SK-N-MC (cell line): ENCODE data around the gene CAMKMT.

Experiments used
- EZH2 ChIP-seq: fragments of 200-600 bp; sonication (generic); IDR thresholded peaks from one replicate; pipeline ENCODE4 v1.6.1; 2017; ENCODE audit warnings: antibody characterized with exemption
- FOXP2 ChIP-seq: optimal IDR thresholded peaks from 2 replicates; pipeline ENCODE3; 2011; ENCODE audit warnings: mild to moderate bottlenecking, moderate library complexity; ENCODE audit not compliant: insufficient read depth; ENCODE audit errors: extremely low read length, control extremely low read depth
- POLR2AphosphoS5 ChIP-seq: IDR thresholded peaks from 2 replicates; pipeline ENCODE4 v1.6.1; 2012; ENCODE audit warnings: mild to moderate bottlenecking, low read depth, low read length, borderline replicate concordance

DNA sequence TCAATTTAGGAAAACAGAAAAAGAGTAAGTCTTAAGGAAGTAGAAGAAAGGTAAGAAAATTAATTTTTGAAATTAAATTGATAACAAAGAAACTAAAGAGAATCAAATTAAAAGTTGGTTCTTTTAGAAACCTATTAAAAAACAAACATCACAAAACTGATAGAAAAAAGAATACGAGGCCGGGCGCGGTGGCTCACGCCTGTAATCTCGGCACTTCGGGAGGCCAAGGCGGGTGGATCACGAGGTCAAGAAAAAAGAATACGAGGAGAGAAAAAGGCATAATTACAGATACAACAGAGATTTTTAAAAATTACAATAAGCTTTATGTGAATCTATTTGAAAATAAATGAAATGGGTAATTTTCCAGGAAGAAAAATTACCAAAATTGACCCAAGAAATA lies 12.2 kb upstream of the CAMKMT start:
- no peak for TF ChIP-seq EZH2
- TF ChIP-seq POLR2AphosphoS5 = no peak
- TF ChIP-seq FOXP2 = no peak
